AG04450 (cell line): Measurements from ENCODE around the gene GPR26. TPM values are rescaled to one million over a fixed set of nuclear protein-coding genes. Genes with fewer than 3 reads are reported as not detected.
"Not testable (repeated sequence)": the region's sequence is repeated elsewhere in the genome, so short reads cannot be mapped to it uniquely, and the experiment has no call there.

Experiments used
- CTCF ChIA-PET: fragments of 300-600, 350-600 bp; formaldehyde crosslinking; extraction: SDS; loops from one replicate; lab custom pipeline; 2022; ENCODE audit warnings: antibody characterized with exemption, inconsistent platforms; lab: Charles Lee
- POLR2A ChIA-PET: fragments of 350-600 bp; formaldehyde crosslinking; extraction: SDS; loops from one replicate; lab custom pipeline; 2021; ENCODE audit warnings: antibody characterized with exemption, inconsistent platforms; lab: Yijun Ruan, JAX
- DNase-seq: peaks from one replicate; pipeline ENCODE4 v3.0.0-alpha.2; 2011; ENCODE audit warnings: low read depth, low spot score
- H3K27ac ChIP-seq: one replicate; pipeline ENCODE4 v1.5.1; 2012; ENCODE audit warnings: low read depth, low read length, control low read depth
- H3K27me3 ChIP-seq: one replicate; pipeline ENCODE4 v1.6.0; 2012; ENCODE audit warnings: low read length; ENCODE audit not compliant: control insufficient read depth, insufficient read depth
- H3K4me3 ChIP-seq: 2 replicates; pipeline ENCODE4 v1.5.1; 2011; ENCODE audit warnings: mild to moderate bottlenecking, low read depth, low read length, control low read depth
- H3K9me3 ChIP-seq: 2 replicates; pipeline ENCODE4 v1.5.1; 2012; ENCODE audit warnings: low read length; ENCODE audit not compliant: control insufficient read depth, insufficient read depth
- polyA plus RNA-seq: library from polyadenylated mRNA; depleted of rRNA; stranded (reverse); fragments of >200 nt; gene quantifications from 2 replicates; pipeline ENCODE4 v1.2.3, GENCODE V29; 2011
- TF ChIP-seq, protein P1 (sequence below): IDR thresholded peaks from 2 replicates; pipeline ENCODE4 v1.5.1; 2011; ENCODE audit warnings: low read depth, low read length, control low read depth, inconsistent platforms

GPR26 gene
- polyA plus RNA-seq, 1 experiment = not detected

- Histone ChIP-seq H3K27ac (no peak overlapping the region), H3K27me3 (no peaks in the 10 kb centered on the region), H3K9me3 (peaks cover 63% of the 10 kb centered on the region), H3K4me3 (no peak overlapping the region)
- CTCF ChIA-PET = no interaction called here
- TF ChIP-seq, protein P1, sequence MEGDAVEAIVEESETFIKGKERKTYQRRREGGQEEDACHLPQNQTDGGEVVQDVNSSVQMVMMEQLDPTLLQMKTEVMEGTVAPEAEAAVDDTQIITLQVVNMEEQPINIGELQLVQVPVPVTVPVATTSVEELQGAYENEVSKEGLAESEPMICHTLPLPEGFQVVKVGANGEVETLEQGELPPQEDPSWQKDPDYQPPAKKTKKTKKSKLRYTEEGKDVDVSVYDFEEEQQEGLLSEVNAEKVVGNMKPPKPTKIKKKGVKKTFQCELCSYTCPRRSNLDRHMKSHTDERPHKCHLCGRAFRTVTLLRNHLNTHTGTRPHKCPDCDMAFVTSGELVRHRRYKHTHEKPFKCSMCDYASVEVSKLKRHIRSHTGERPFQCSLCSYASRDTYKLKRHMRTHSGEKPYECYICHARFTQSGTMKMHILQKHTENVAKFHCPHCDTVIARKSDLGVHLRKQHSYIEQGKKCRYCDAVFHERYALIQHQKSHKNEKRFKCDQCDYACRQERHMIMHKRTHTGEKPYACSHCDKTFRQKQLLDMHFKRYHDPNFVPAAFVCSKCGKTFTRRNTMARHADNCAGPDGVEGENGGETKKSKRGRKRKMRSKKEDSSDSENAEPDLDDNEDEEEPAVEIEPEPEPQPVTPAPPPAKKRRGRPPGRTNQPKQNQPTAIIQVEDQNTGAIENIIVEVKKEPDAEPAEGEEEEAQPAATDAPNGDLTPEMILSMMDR = no peak
- POLR2A ChIA-PET = no interaction called here
- no peak for DNase-seq
Measured at GRCh38 chr10:123729523-123729922, 63.4 kb downstream of the GPR26 start.

DNA sequence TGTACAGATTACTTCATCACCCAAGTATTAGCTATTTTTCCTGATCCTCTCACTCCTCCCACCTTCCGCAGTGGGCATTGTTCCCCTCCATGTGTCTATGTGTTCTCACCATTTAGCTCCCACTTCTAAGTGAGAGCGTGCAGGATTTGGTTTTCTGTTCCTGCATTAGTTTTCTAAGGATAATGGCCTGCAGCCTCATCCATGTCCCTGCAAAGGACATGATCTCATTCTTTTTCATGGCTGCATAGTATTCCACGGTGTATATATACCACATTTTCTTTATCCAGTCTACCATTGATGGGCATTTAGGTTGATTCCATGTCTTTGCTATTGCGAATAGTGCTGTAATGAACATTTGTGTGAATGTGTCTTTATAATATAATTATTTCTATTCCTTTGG, 70.8 kb downstream of the GPR26 start:
- H3K4me3 ChIP-seq, H3K27ac ChIP-seq, H3K27me3 ChIP-seq, POLR2A ChIA-PET, DNase-seq, CTCF ChIA-PET: not testable (repeated sequence)
- peaks cover 28% of the 10 kb centered on the region for H3K9me3 ChIP-seq

DNA sequence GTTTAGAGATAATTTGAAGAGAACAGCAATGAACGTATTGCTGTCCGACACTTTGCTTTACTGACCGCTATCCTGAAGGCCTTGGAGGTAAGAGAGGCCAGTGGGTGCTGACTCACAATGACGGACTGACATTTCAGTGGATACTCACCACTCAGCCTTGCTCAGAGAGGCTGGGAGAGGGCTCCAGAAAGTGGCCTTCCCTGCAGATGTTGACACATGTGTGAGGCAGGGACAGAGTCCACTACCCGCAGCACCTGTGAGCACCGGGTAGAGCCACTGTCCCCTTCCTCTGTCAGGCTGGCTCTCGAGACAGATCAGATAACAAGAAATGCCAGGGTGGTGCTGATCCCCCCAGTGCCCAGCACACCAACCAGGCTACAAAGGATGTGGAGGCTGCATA, 75.0 kb downstream of the GPR26 start:
- ChIA-PET CTCF (no interaction called here), POLR2A (no interaction called here)
- no peak for DNase-seq
- no peak overlapping the region for H3K27ac ChIP-seq
- no peaks in the 10 kb centered on the region for H3K27me3 ChIP-seq
- peaks cover 49% of the 10 kb centered on the region for H3K9me3 ChIP-seq
- no peak overlapping the region for H3K4me3 ChIP-seq
- TF ChIP-seq, protein P1 = no peak

DNA sequence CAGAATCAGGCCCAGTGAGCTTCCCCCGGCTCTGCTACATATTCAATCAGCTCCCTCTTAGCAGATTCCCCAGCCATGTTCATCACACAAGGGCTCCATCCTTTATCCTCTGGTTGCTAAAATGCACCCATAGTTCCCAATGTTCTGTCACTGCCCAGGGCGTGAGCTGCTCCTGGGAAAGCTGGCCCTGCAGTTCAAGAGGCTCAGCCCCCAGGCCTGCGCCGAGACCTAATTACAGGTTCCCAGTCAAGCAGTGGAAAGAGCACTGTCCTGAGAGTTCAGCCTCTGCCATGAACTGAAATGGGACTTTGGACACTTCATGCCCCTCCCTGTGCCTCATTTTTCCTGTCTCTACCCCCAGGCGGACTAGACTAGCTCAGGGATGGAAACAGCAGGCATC, 75.6 kb downstream of the GPR26 start:
- CTCF ChIA-PET = no interaction called here
- H3K27me3 ChIP-seq = no peaks in the 10 kb centered on the region
- H3K27ac ChIP-seq = no peak overlapping the region
- POLR2A ChIA-PET = no interaction called here
- no peak overlapping the region for H3K4me3 ChIP-seq
- no peak for DNase-seq
- peaks cover 55% of the 10 kb centered on the region for H3K9me3 ChIP-seq
- TF ChIP-seq, protein P1 = no peak

DNA sequence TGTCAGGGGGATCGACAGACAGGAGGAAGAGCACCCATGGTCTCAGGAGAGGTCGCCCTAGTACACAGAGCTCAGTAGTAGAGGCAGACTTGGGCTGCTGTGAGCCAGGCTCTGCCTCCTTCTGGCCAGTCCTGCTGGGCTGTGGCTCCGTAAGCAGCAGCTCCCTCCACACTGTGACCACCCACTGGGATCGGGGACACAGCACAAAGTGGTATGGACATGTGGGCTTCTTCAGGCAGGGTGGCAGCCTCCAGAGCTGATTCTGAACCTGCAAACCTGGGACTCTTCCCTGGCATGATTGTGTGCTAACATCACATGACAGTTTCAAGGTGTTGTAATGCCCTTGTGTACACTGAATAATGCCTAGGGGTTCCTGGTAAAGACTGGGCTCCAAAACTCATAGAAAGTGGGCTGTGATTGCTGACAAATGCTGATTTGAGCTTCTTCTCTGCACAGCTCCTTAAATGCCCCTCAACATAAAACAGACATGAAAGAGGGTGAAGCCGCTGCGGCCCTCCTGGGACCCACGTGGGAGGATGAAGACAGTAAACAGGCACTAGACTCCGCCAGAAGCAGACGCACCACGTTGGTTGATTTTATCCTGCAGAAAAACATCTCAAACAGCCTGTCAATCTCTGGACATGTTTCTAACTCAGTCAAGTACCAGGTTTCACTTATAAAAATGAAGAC, 76.7 kb downstream of the GPR26 start:
- Histone ChIP-seq H3K27ac (no peak overlapping the region), H3K9me3 (peaks cover 67% of the 10 kb centered on the region), H3K27me3 (no peaks in the 10 kb centered on the region), H3K4me3 (no peak overlapping the region)
- ChIA-PET CTCF (no interaction called here), POLR2A (no interaction called here)
- TF ChIP-seq, protein P1 = no peak
- no peak for DNase-seq
